GM19467 (cell line): ENCODE measurements around the gene PHF8.

Experiments used
- ATAC-seq: cut with Tn5 transposase; IDR thresholded peaks from one replicate; pipeline ENCODE4 v1.9.1; 2021; ENCODE audit warnings: mild to moderate bottlenecking, moderate library complexity; ENCODE audit not compliant: unreplicated experiment

The PHF8 gene

GRCh38 chrX:54024350-54024749, 19.9 kb downstream of the PHF8 start:
- ATAC-seq, result no peak

DNA sequence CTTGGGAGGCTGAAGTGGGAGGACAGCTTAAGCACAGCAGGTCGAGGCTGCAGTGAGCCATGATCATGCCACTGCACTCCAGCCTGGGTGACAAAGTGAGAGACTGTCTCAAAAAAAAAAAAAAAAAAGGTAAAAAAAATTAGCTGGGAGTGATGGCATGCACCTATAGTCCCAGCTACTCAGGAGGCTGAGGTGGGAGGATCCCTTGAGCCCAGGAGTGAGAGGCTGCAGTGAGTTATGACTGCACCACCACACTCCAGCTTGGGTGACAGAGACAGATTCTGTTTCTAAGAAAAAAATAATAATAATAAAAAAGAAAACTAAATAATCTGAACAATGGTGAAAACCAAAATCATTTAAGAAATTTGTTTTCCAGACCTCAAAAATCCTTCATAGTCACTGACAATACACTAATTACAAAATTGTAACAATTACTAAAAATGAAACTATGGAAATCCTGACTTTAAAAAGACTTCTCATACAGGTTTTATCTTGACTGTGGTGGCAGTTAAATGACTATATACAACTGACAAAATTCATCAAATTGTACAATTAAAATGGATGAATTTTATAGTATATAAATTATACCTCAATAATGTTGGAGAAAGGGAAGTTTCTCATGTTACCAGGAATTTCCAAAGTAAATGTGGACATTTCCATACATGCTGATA, 31.3 kb downstream of the PHF8 start:
- ATAC-seq, result no peak

- no peak for ATAC-seq
Observed at GRCh38 chrX:54007682-54008081, 36.6 kb downstream of the PHF8 start.

DNA sequence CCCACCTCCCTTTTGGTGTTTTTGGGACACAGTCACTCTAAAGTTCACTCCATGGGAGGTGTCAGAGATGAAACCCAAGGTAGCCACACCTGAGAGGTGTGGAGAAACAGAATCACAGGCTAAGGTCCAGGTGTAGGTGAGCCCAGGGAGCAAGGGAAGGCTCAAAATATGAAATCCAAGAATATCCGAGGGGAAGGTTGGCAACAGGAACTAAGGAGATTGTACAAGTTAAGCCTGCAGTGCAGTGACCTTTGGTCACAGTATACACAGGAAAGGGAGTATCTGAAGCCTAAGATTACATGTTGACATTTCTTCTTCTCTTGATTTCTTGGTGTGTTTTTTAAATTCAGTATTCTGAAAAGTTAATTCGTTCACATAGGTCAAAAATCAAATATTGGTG, 46.5 kb downstream of the PHF8 start:
- ATAC-seq, result no peak

GRCh38 chrX:53992589-53992988, 51.7 kb downstream of the PHF8 start:
- no peak for ATAC-seq

DNA sequence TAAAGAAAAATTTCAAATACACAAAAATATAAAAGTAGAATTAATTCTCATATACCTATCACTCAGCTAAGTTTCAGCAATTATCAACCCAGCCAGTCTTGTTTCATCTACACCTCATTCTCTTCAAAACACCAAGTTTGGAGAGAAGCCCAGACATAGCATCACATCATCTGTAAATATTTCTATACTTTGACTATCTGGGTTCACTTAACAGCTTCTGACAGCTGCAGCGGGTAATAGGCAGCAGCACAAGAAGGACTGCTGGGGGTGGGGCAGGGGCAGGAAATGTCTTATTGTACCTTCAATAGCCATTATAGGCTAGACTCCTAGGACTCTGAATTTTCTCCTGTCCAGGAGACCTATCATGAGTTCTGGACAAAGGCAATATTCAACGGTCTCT, 54.1 kb downstream of the PHF8 start:
- ATAC-seq, result no peak

DNA sequence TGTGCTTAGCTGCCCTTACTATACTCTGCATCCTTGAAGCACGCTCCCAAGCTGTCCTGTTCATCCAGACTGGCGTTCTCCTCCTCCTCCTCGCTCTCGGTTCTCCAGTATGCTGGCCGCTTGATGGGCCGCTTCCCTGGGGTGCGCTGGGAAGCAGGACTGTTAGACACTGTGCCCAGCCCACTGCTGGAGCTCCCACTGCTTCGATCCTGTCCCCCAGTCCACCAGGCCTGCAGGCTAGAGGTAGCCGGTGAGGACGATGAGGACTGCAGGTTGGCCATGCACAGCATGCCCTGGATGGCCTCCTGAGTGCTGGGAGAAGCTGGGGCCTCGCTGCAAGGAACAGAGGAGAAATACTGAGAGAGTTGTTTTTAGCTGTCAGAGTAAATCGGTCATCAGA, 59.4 kb downstream of the PHF8 start:
- no peak for ATAC-seq

- no peak for ATAC-seq
Observed at GRCh38 chrX:53974529-53974928, 69.7 kb downstream of the PHF8 start.

- ATAC-seq, result no peak
Observed at GRCh38 chrX:53969540-53969939, 74.7 kb downstream of the PHF8 start.

- no peak for ATAC-seq
Observed at GRCh38 chrX:53950130-53950733, 94.0 kb downstream of the PHF8 start.

GRCh38 chrX:53940180-53940579, 104.1 kb downstream of the PHF8 start:
- ATAC-seq, result no peak

GRCh38 chrX:53939127-53939526, 105.1 kb downstream of the PHF8 start:
- no peak for ATAC-seq

GRCh38 chrX:53930515-53931380, 113.5 kb downstream of the PHF8 start:
- no peak for ATAC-seq

DNA sequence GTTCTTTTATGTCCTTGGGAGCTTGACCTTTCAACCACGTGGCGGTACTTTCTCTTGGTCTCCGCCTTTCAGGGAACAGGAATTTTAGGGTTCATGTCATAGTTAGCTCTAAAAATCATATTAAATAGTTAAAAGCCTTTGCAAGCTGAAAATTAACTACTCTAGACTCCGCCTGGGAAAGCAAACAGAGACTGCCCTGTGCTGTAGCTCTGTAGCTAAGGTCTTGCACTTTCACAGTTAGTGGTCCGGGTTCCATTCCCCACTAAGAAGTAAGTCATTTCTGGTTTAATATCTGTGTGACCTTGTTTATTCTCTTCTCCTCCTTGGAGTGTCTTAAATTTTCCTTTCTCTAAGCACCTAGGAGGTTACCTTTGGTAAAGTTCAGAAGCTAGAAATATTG, 118.2 kb downstream of the PHF8 start:
- ATAC-seq, result no peak

DNA sequence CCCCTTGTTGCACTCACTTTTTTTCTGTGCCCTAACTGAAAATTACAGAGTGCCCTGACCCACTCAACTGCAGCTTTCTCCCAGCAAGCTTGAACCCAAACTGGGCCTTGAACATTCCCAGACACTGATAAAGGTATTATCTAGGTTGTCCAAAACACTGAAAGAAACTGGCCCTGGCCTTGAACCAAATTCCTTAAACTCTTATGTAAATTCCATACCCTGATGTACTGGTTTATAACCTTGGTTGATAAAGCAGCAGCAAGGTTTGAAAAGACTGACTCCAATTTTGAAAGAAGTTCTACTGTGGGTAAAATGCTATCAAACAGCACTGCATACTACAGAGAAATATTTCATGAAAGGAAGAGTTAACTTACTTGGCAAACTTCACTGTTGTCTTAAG, 125.6 kb downstream of the PHF8 start:
- no peak for ATAC-seq

DNA sequence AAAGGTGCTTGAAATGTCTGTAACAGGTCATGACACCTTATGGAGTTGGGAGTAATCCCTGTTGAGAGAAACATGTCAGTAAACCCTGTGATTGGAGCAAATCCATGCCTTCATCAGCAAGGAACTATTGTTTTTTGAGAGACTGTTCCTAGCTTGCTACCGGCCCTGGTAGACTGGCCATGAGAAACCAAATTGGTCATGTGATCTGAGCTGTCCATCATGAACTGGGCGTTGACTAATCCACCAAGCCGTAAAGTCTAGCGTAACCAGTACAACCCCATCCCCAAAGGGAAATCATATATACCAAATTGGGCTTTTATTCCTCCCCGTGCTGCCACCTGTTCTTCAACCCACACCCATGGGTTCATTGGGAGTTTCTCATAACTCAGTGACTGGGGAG, 143.7 kb downstream of the PHF8 start:
- ATAC-seq, result no peak

GRCh38 chrX:53895270-53895669, 149.0 kb downstream of the PHF8 start:
- no peak for ATAC-seq
